ENCODE data around the gene IFITM10. TPM values are rescaled to one million over a fixed set of nuclear protein-coding genes. Genes with fewer than 3 reads are reported as not detected.

The IFITM10 gene
- total RNA-seq, 1 experiment from 2014 or later, result 0.59 TPM

DNA sequence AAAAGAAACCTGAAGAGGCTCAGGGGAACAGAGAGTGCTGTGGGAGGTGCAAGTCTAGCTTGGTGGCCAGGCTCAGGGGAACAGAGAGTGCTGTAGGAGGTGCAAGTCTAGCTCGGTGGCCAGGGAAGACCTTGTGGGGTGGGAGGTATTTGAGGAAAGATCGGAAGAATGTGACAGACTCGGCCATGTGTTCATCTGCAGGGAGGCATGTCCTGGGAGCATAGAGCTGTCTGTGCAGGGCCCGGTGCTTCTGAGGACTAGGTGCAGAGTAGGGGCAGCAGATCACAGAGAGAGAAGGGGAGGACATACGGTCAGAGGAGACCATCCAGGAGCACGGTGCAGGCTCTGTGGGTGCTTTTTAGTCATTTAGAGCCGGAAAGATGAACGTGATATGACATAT, 10.8 kb downstream of the IFITM10 start:
- no peak overlapping the region for H3K56ac ChIP-seq (ENCODE audit: insufficient read length, low read depth, low read length)
- H3K36me3 Mint-ChIP-seq (ENCODE audit: insufficient read depth in 1 of 3, low read depth in 3 of 3), result no peaks in the 10 kb centered on the region; a peak in 1 of 7 replicates
- no peak overlapping the region for H3K27ac ChIP-seq (ENCODE audit: insufficient read length, low read depth, low read length)
- no peaks in the 10 kb centered on the region for H3K4me1 ChIP-seq (ENCODE audit: insufficient read depth, low read length)
- H2BK20ac ChIP-seq (ENCODE audit: low read depth, low read length, poor library complexity, severe bottlenecking), result no peak overlapping the region
- no peak overlapping the region for H4K8ac ChIP-seq (replicated peaks; ENCODE audit: insufficient read length, low read depth, low read length)
- H3K4me1 Mint-ChIP-seq, result no peaks in the 10 kb centered on the region
- DNase-seq, result no peak
- H3T11ph ChIP-seq (ENCODE audit: low read length), result no peak overlapping the region
- H3K9me3 ChIP-seq (ENCODE audit: control insufficient read depth, low read depth, low read length), result no peaks in the 10 kb centered on the region
- no peaks in the 10 kb centered on the region for H3K79me1 ChIP-seq (ENCODE audit: insufficient read depth, low read depth, low read length, poor library complexity, severe bottlenecking)
- no CpG with 5 or more reads among the region's 8 CpGs for WGBS (ENCODE audit: extremely low coverage, insufficient read length, low lambda C conversion rate)
- peaks cover 6 to 10% of the 10 kb centered on the region in 2 experiments for H3K9me3 Mint-ChIP-seq
- no peak overlapping the region for H3K4me2 ChIP-seq (ENCODE audit: insufficient read depth, insufficient read length, low read length)
- no peak overlapping the region for H2BK15ac ChIP-seq (ENCODE audit: low read depth, low read length)
- no peak overlapping the region for H3K14ac ChIP-seq (ENCODE audit: insufficient read depth, low read length)
- no peak overlapping the region for H2AFZ ChIP-seq (ENCODE audit: low read length)
- peaks cover 38% of the 10 kb centered on the region for H3K27me3 Mint-ChIP-seq (ENCODE audit: low read depth)
- no peaks in the 10 kb centered on the region; the same call in 1 of the 2 replicates for H3K27me3 ChIP-seq (ENCODE audit: insufficient read depth, low read length)
- H2AK5ac ChIP-seq (ENCODE audit: insufficient read length, low read length), result no peak overlapping the region
- H3K23ac ChIP-seq (ENCODE audit: insufficient read length, low read depth, low read length), result no peak overlapping the region
- no peaks in the 10 kb centered on the region for H3K23me2 ChIP-seq (ENCODE audit: insufficient read length, low read depth, low read length, poor library complexity, severe bottlenecking)
- no peak overlapping the region for H2BK5ac ChIP-seq (ENCODE audit: insufficient read length, low read length)
- no peaks in the 10 kb centered on the region for H3K79me2 ChIP-seq (ENCODE audit: insufficient read depth, low read length)
- H4K91ac ChIP-seq (ENCODE audit: insufficient read length, low read depth, low read length), result no peak overlapping the region
- no peak overlapping the region for H3K9ac ChIP-seq (ENCODE audit: extremely low read depth, insufficient read length, low read length)
- no peak overlapping the region for H3K4ac ChIP-seq (ENCODE audit: low read depth, low read length)
- H2BK120ac ChIP-seq (ENCODE audit: low read depth, low read length, poor library complexity, severe bottlenecking), result no peak overlapping the region
- no peak overlapping the region for H2BK12ac ChIP-seq (ENCODE audit: insufficient read length, low read depth, low read length)
- H3K27ac Mint-ChIP-seq, result no peak overlapping the region
- no peak overlapping the region for H3K4me3 Mint-ChIP-seq
- H4K5ac ChIP-seq (ENCODE audit: insufficient read length, low read depth, low read length), result no peak overlapping the region
- peaks cover 3% of the 10 kb centered on the region for H4K20me1 ChIP-seq (ENCODE audit: control insufficient read depth, insufficient read depth, insufficient read length)
- TF ChIP-seq, protein P1, sequence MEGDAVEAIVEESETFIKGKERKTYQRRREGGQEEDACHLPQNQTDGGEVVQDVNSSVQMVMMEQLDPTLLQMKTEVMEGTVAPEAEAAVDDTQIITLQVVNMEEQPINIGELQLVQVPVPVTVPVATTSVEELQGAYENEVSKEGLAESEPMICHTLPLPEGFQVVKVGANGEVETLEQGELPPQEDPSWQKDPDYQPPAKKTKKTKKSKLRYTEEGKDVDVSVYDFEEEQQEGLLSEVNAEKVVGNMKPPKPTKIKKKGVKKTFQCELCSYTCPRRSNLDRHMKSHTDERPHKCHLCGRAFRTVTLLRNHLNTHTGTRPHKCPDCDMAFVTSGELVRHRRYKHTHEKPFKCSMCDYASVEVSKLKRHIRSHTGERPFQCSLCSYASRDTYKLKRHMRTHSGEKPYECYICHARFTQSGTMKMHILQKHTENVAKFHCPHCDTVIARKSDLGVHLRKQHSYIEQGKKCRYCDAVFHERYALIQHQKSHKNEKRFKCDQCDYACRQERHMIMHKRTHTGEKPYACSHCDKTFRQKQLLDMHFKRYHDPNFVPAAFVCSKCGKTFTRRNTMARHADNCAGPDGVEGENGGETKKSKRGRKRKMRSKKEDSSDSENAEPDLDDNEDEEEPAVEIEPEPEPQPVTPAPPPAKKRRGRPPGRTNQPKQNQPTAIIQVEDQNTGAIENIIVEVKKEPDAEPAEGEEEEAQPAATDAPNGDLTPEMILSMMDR (conservative IDR thresholded peaks at IDR 0.05), result no peak
- no peak overlapping the region for H3K18ac ChIP-seq (ENCODE audit: insufficient read length, low read depth, low read length)

Data from H9 (cell line).